ENCODE results near the gene RHOJ.

RHOJ gene

DNA sequence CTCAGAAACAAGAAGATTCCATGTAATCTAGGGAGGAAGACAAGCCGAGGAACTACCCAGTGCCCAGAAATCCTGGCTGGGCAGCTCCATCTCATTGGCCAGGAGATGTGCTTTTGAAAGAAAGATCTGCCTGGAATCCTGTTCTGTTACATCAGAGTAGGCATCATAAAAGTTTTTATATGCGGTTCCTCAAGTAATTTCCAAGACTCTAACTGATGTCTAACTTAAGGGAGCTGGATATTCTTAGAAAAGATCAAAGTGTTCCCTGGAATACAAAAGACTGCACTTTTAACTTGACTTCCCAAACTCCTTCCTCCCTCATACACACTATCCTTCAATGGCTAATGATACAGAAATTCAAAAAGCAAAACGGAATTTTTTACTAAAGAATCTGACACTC, 16.3 kb downstream of the RHOJ start:
- H3K36me3 ChIP-seq (ENCODE audit: insufficient read depth, low read length), result no peaks in the 10 kb centered on the region
- H3K9ac ChIP-seq (ENCODE audit: low read depth, low read length), result no peak overlapping the region
- no peaks in the 10 kb centered on the region for H3K4me1 ChIP-seq (ENCODE audit: insufficient read depth, low read length)
- H3K9me3 ChIP-seq (ENCODE audit: control insufficient read depth, insufficient read depth, low read length), result no peaks in the 10 kb centered on the region

- Histone ChIP-seq H3K36me3 (ENCODE audit: insufficient read depth, low read length) (no peaks in the 10 kb centered on the region), H3K9me3 (ENCODE audit: control insufficient read depth, insufficient read depth, low read length) (no peaks in the 10 kb centered on the region), H3K4me1 (ENCODE audit: insufficient read depth, low read length) (no peaks in the 10 kb centered on the region), H3K9ac (ENCODE audit: low read depth, low read length) (no peak overlapping the region)
Observed at GRCh38 chr14:63223596-63223995, 19.4 kb downstream of the RHOJ start.

DNA sequence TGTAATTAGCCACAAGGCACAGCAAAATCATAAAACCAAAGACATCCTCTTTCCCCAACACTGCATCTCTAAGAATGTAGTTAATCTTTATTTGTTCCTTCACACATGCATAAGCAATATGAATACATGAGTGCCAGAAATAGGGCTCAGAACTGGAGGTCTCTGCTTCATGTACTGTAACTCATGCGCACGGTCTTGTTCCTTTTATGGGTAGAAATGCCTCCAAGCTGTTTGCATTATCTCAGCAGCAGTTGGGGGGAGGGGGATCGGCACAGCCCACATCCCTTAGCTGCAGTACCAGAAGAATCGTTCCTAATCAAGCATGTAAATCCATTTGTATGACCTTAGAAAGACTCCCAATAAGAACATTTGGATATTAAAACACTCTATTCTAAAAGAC, 20.0 kb downstream of the RHOJ start:
- Histone ChIP-seq H3K9me3 (ENCODE audit: control insufficient read depth, insufficient read depth, low read length) (no peaks in the 10 kb centered on the region), H3K36me3 (ENCODE audit: insufficient read depth, low read length) (no peaks in the 10 kb centered on the region), H3K4me1 (ENCODE audit: insufficient read depth, low read length) (no peaks in the 10 kb centered on the region), H3K9ac (ENCODE audit: low read depth, low read length) (no peak overlapping the region)

DNA sequence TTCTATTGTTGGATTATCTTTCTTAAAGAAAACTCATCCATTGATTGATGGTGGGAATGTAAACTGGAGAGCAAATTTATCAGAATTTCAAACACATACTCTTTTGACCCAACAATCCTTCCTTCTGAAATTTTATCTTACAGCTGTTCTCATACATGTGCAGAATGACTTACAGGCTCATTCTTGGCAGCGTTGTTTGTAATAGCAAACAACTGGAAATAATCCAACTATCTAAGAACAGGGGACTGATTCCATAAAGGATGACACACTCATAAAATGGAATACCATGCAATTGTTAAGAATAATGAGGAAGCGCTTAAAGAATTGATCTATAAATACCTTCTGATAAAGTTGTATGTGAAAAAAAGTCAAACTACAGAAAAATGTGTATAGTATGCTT, 24.0 kb downstream of the RHOJ start:
- H3K4me1 ChIP-seq (ENCODE audit: insufficient read depth, low read length), result no peaks in the 10 kb centered on the region
- no peaks in the 10 kb centered on the region for H3K36me3 ChIP-seq (ENCODE audit: insufficient read depth, low read length)
- H3K9me3 ChIP-seq (ENCODE audit: control insufficient read depth, insufficient read depth, low read length), result no peaks in the 10 kb centered on the region
- no peak overlapping the region for H3K9ac ChIP-seq (ENCODE audit: low read depth, low read length)

- Histone ChIP-seq H3K9me3 (ENCODE audit: control insufficient read depth, insufficient read depth, low read length) (no peaks in the 10 kb centered on the region), H3K9ac (ENCODE audit: low read depth, low read length) (no peak overlapping the region), H3K4me1 (ENCODE audit: insufficient read depth, low read length) (no peaks in the 10 kb centered on the region), H3K36me3 (ENCODE audit: insufficient read depth, low read length) (no peaks in the 10 kb centered on the region)
Observed at GRCh38 chr14:63229330-63230059, 25.3 kb downstream of the RHOJ start.

DNA sequence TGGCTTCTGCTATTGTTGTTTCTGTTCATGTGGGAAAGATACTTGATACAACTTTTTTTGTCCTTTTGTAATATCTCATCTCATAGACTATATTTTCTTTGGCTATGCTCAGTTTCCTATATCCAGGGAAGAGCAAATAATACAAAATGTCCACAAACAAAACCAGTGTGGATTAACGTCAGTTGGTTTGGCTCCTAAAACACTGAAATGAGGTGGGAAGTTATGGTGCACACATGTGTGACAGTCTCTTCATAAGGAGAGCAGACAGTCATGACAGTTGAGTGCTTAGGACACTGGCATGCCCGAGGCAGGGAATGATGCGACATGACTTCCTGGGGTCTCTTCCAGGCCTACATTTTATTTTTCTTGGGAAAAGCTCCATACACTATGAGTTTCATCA, 27.5 kb downstream of the RHOJ start:
- Histone ChIP-seq H3K36me3 (ENCODE audit: insufficient read depth, low read length) (no peaks in the 10 kb centered on the region), H3K9ac (ENCODE audit: low read depth, low read length) (no peak overlapping the region), H3K9me3 (ENCODE audit: control insufficient read depth, insufficient read depth, low read length) (no peaks in the 10 kb centered on the region)

GRCh38 chr14:63237791-63238190, 33.5 kb downstream of the RHOJ start:
- Histone ChIP-seq H3K9ac (ENCODE audit: low read depth, low read length) (no peak overlapping the region), H3K4me1 (ENCODE audit: insufficient read depth, low read length) (no peaks in the 10 kb centered on the region), H3K36me3 (ENCODE audit: insufficient read depth, low read length) (no peaks in the 10 kb centered on the region), H3K9me3 (ENCODE audit: control insufficient read depth, insufficient read depth, low read length) (no peaks in the 10 kb centered on the region)

More for the DNA sequence above, 27.5 kb downstream of the RHOJ start:
- H3K4me1 ChIP-seq (ENCODE audit: insufficient read depth, low read length), result no peaks in the 10 kb centered on the region

GRCh38 chr14:63240221-63240620, 36.0 kb downstream of the RHOJ start:
- Histone ChIP-seq H3K4me1 (ENCODE audit: insufficient read depth, low read length) (no peaks in the 10 kb centered on the region), H3K9me3 (ENCODE audit: control insufficient read depth, insufficient read depth, low read length) (no peaks in the 10 kb centered on the region), H3K36me3 (ENCODE audit: insufficient read depth, low read length) (no peaks in the 10 kb centered on the region), H3K9ac (ENCODE audit: low read depth, low read length) (no peak overlapping the region)

DNA sequence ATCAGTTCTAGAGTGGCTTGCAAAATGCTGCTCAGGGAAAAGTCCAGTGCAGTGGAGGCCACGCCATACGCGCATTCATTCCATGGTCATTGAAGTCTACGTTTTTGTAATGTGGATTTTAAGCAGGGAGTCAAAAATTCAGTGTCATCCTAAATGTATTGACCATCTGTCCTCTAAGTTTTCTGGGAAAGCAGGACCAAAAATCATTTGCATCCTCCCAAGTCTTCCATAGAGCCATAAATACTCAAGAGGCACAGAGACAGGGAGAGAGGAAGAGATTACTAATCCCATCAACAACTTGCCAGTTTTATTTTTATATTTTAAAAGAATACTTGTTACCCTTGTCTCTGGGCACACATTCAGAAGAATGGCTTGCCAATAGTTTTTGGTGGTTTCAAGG, 36.9 kb downstream of the RHOJ start:
- no peak overlapping the region for H3K9ac ChIP-seq (ENCODE audit: low read depth, low read length)
- H3K36me3 ChIP-seq (ENCODE audit: insufficient read depth, low read length), result no peaks in the 10 kb centered on the region

GRCh38 chr14:63243646-63244045, 39.4 kb downstream of the RHOJ start:
- Histone ChIP-seq H3K36me3 (ENCODE audit: insufficient read depth, low read length) (no peaks in the 10 kb centered on the region), H3K9me3 (ENCODE audit: control insufficient read depth, insufficient read depth, low read length) (no peaks in the 10 kb centered on the region), H3K9ac (ENCODE audit: low read depth, low read length) (no peak overlapping the region), H3K4me1 (ENCODE audit: insufficient read depth, low read length) (no peaks in the 10 kb centered on the region)

More for the DNA sequence above, 36.9 kb downstream of the RHOJ start:
- Histone ChIP-seq H3K4me1 (ENCODE audit: insufficient read depth, low read length) (no peaks in the 10 kb centered on the region), H3K9me3 (ENCODE audit: control insufficient read depth, insufficient read depth, low read length) (no peaks in the 10 kb centered on the region)

GRCh38 chr14:63245893-63246292, 41.6 kb downstream of the RHOJ start:
- H3K36me3 ChIP-seq (ENCODE audit: insufficient read depth, low read length), result no peaks in the 10 kb centered on the region
- no peak overlapping the region for H3K9ac ChIP-seq (ENCODE audit: low read depth, low read length)
- H3K4me1 ChIP-seq (ENCODE audit: insufficient read depth, low read length), result no peaks in the 10 kb centered on the region
- no peaks in the 10 kb centered on the region for H3K9me3 ChIP-seq (ENCODE audit: control insufficient read depth, insufficient read depth, low read length)

DNA sequence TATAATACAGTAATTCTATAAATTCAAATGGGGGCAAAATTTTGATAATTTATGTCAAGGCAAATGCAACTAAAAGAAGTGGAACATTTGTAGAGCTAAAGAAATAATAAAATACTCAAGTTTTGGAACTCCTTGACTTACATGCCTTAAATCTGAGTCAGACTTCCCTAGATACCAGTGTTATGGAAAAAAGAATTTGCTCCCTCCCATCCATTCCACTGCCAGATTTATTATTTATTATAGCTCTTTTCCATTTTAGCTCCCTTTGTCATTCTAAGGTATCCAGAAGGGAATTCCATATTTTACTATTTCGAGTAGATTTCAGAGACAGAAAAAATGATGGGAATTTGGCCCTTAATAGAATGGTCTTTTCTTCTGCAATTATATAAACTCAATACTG, 44.0 kb downstream of the RHOJ start:
- no peaks in the 10 kb centered on the region for H3K36me3 ChIP-seq (ENCODE audit: insufficient read depth, low read length)
- no peaks in the 10 kb centered on the region for H3K4me1 ChIP-seq (ENCODE audit: insufficient read depth, low read length)
- no peak overlapping the region for H3K9ac ChIP-seq (ENCODE audit: low read depth, low read length)
- no peaks in the 10 kb centered on the region for H3K9me3 ChIP-seq (ENCODE audit: control insufficient read depth, insufficient read depth, low read length)

- Histone ChIP-seq H3K9me3 (ENCODE audit: control insufficient read depth, insufficient read depth, low read length) (no peaks in the 10 kb centered on the region), H3K36me3 (ENCODE audit: insufficient read depth, low read length) (no peaks in the 10 kb centered on the region), H3K4me1 (ENCODE audit: insufficient read depth, low read length) (no peaks in the 10 kb centered on the region), H3K9ac (ENCODE audit: low read depth, low read length) (no peak overlapping the region)
Observed at GRCh38 chr14:63249092-63249491, 44.8 kb downstream of the RHOJ start.

DNA sequence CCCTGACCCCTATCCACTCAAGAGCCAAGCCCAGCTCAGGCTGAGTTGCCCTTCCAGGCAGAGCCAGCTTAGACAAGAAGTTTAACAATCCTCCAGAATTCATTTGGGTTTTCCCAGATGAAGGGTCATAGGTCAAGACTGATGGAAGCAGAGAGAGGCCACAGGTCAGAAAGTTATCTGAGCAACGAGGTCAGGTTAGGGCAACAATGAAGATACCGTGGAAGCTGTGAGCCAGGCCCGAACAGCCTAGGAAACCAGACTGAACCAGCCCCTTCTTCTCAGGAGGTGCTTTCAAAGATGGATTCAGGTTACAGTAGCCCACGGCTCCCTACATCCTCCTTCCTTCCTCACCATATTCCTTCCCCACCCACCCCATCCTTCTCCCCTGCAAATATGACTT, 53.1 kb downstream of the RHOJ start:
- no peaks in the 10 kb centered on the region for H3K4me1 ChIP-seq (ENCODE audit: insufficient read depth, low read length)
- H3K9ac ChIP-seq (ENCODE audit: low read depth, low read length), result no peak overlapping the region
- H3K36me3 ChIP-seq (ENCODE audit: insufficient read depth, low read length), result no peaks in the 10 kb centered on the region
- H3K9me3 ChIP-seq (ENCODE audit: control insufficient read depth, insufficient read depth, low read length), result no peaks in the 10 kb centered on the region

GRCh38 chr14:63262446-63262845, 58.2 kb downstream of the RHOJ start:
- Histone ChIP-seq H3K9ac (ENCODE audit: low read depth, low read length) (no peak overlapping the region), H3K4me1 (ENCODE audit: insufficient read depth, low read length) (no peaks in the 10 kb centered on the region), H3K9me3 (ENCODE audit: control insufficient read depth, insufficient read depth, low read length) (peaks cover 3% of the 10 kb centered on the region; the same call in 1 of the 2 replicates), H3K36me3 (ENCODE audit: insufficient read depth, low read length) (no peaks in the 10 kb centered on the region)

Data from ES-I3 (cell line).